Ovary (tissue), 3 donors: ENCODE data around the gene RPN2.

Experiments used
- POLR2A ChIP-seq: fragments of 450-650 bp; IDR thresholded peaks from one replicate; pipeline ENCODE4 v1.6.1; 2017; ENCODE audit warnings: antibody characterized with exemption, mild to moderate bottlenecking, moderate library complexity
- TF ChIP-seq, protein P1 (sequence below), 3 donors: fragments of 450-650 bp in 2 of 3; fragments of 200-600 bp in 1 of 3; IDR thresholded peaks; one replicate each; pipeline versions ENCODE4 v1.5.1 to v1.8.0; 2016 to 2022; ENCODE audit warnings: antibody characterized with exemption in 3 of 3, mild to moderate bottlenecking in 1 of 3
- donor health status: DM: no; HTN: no; CAD: no.

DNA sequence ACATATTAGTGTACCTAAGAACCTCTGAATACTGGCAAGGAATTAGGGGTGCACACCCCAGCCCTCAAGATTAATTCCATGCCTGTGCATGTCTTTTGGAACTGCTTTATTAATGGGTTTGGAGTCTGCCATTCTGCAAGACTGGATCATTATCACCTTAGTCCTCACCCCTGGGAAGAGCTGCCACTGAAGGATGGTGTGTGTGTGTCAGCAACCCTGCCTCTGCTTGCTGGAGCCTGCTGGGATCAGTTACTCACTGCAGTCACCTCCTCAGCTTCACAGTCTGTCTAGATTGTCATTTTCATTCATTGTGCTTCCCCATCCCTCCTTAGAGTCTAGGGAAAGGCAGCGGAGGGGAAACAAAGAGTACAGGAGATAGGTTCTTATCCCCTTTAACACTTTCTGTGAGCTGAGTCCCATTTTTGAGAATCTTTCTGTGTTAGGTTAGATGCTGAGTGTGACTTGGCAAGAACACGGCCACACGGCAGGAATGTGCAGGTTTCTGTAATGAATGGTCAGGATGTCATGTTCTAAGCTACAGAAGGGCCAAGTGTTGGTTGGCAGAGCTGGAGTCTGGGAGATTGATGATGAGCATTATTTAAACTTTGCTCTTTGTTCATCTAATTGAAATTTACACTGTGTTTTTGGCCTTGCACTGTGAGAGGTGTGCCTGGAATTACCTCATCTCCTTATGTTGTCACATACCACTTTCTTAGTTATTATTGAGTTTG, 61.4 kb downstream of the RPN2 start:
- TF ChIP-seq, protein P1, sequence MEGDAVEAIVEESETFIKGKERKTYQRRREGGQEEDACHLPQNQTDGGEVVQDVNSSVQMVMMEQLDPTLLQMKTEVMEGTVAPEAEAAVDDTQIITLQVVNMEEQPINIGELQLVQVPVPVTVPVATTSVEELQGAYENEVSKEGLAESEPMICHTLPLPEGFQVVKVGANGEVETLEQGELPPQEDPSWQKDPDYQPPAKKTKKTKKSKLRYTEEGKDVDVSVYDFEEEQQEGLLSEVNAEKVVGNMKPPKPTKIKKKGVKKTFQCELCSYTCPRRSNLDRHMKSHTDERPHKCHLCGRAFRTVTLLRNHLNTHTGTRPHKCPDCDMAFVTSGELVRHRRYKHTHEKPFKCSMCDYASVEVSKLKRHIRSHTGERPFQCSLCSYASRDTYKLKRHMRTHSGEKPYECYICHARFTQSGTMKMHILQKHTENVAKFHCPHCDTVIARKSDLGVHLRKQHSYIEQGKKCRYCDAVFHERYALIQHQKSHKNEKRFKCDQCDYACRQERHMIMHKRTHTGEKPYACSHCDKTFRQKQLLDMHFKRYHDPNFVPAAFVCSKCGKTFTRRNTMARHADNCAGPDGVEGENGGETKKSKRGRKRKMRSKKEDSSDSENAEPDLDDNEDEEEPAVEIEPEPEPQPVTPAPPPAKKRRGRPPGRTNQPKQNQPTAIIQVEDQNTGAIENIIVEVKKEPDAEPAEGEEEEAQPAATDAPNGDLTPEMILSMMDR (IDR thresholded peaks at IDR 0.05) = no peak
- TF ChIP-seq POLR2A = no peak
